Left colon (tissue), 2 donors: ENCODE data around the gene MEG3. TPM values are rescaled to one million over a fixed set of nuclear protein-coding genes. Genes with fewer than 3 reads are reported as not detected.

Experiments used
- ATAC-seq: fragments of 200-7000 bp; cut with Tn5 transposase; one replicate; pipeline ENCODE4 v1.9.1; 2020; ENCODE audit warnings: mild to moderate bottlenecking, moderate library complexity
- DNase-seq, 2 donors: peaks; one replicate each; pipeline ENCODE4 v3.0.0-alpha.2; 2020
- intact Hi-C, 2 donors: fragments of 100-400 bp; cut with DNase I in 1 of 2; cut with micrococcal nuclease in 1 of 2; formaldehyde crosslinking; loops; one replicate each; pipeline versions ENCODE4 v1.11.2 to v1.14.0; 2022; cut with DNase I, micrococcal nuclease
- total RNA-seq, 2 donors: library from RNA; stranded (reverse); fragmentation: NEBNext Ultra II Directional; extraction: Animal tissue kit (Norgen Biotek cat#: 25700); gene quantifications; one replicate each; pipeline ENCODE4 v1.2.1, GENCODE V29; 2021
- donor health status: DM: no; HTN: no; CAD: no.
- donor health status: DM: yes; HTN: yes; CAD: no.

Gene MEG3
- total RNA-seq, 2 donors from 2014 or later = 8.1 to 13.0 TPM

DNA sequence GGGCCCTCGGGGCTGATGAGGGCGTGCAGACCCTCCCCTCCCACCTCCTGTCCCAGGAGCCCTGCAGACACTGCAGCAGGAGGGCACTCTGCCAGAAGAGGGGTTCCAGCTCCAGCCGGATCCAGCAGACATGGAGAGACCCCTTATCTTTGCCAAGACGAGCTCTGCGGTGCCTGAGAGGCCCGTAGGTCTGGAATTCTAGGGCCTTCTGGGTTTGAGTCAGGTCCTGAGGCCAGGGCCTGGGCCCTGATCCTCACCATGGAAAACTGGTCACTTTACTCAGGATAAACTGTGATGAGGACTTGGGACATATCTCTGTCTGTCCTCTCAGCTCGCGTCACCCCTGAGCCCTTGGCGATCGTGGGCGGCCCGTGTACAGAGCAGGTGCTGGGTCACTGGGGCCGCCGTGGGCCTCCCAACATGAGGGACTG is 13.8 kb downstream of the MEG3 start:
- ATAC-seq (no peak), DNase-seq (no peak)
- intact Hi-C loops = no loop called here

DNA sequence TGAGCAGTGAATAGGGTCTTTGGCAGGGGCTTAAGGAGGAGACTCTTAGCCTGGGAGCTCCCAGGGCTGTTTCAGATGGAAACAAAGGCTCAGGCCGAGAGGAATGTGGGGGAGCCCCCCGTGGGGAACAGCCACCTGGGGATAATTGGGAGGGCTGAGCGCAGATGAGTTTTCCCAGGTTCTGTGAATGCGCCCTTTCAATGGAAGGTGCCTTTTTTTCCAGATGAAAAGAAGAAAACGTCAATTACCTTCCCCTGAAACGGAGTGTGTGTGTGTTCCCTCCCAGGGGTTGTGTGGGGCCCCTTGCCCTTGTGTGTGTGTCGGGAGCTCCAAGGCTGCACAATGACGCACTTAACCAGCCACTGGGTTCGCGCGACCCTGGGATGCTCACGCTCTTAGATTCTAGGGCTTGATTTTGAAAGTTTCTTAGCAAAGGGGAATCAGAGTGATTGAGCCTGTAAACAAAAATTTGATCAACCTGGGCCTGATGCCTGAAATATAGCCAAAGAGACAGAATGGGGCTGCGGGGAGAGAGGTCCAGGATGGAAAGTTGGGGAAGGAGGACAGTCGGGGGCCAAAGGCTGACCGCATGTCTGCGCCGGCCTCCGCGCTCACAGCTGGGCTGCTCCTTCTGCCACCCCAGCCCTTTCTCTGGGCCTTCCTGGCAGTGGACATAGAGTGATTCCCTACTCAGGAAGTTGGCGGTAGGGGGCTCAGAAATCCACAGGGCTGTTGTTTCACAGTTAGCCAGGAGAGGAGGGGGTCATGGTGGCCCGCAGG is 14.6 kb downstream of the MEG3 start:
- intact Hi-C loops = no loop called here
- no peak for DNase-seq
- no peak for ATAC-seq

DNA sequence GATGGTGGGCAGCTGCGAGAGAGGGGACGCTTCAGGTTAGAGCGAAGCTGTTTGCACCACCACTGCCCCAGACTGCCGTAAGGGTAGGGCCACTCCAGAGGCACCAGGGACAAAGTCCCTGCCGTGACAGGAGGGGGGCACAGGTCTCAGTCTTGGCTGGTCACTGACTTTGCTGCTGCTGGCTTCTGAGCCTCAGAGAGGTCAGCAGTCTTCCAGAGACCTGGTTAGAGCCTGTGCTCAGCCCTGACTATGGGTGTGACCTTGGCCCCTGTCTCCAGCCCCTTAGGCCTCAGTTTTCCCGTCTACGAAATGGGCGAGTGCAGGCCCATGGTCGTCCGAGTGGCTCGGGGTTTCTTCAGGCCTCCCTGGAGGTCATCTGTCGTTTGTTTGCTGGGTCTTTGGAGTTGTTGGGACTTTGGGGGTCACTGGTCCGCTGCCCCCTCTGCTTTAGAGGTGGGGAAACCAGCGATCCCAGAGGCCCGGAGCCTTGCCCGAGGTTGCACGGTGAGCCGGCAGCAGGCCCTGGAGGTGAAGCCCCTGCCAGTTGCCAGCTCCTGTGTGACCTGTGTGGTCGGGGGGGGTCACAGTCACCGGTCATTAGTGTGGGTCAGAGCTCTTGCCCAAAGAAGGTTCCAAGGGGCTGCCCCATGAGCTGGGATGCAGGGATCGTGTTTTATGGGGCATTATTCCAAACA is 15.3 kb downstream of the MEG3 start:
- intact Hi-C loops = no loop called here
- DNase-seq (no peak), ATAC-seq (no peak)

DNA sequence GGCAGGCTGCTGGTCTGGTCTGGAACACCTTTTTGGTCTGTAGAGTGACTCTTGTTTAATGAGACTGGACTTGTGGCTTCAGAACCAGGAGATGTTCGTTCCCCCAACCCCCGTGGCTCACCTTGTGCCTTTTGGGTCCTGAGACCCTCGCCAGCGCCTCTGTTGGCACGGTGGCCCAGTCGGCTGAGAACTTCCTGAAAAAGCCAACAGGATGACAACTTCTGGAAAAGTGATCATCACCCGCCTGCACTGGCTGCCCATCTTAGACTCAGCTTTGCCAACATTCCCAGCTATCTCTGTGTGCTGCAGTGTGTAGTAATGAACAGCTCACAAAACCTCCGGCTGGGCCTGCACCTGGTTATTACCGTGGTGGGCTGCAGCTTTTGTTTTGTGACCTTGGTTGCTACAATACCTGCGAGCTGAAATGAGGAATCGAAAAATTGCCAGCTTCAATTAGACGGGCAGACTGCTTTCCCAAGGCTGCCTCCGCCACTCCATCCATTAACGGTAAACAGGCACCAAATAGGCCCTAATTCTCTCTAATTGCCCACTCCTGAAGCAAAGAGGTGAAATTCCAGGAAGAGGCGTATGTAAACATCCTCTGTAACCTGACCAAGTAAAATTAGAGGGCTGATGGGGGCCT is 16.0 kb downstream of the MEG3 start:
- DNase-seq (no peak), ATAC-seq (no peak)
- intact Hi-C loops = no loop called here

DNA sequence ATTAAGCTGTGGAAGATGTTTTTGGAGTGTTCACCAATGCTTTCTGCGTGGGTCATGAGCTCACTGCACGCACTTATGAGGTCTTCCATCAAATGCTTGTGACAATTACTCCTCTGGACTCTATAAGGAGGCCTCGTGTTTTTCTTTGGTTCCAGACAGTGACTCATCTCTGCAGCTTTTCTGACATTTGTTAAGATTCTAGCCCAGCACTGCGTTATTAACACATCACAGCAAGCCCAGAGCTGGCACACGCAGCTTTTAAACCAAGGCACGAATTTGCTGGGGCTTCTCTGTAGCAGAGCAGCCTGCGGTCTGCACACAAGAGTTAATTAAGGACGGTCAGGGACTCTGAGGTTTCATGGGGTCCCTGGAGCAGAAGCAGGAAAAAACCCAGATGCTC is 16.9 kb downstream of the MEG3 start:
- DNase-seq (no peak), ATAC-seq (no peak)
- intact Hi-C loops = no loop called here

DNA sequence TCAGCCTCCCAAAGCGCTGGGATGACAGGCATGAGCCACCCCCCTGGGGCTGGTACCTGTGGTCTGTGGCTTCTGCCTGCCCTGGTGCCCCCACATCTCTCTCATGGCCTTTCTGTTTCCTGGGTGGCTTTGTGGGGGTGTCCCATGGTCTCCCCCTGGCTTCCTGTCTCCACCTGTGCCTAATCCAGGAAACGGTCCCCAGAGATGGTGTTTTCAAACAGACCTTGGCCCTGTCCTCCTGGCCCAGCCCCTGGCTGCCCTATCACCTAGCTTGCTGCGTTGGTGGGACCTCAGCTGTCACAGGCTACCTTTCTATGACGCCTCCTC is 18.1 kb downstream of the MEG3 start:
- ATAC-seq (no peak), DNase-seq (no peak)

DNA sequence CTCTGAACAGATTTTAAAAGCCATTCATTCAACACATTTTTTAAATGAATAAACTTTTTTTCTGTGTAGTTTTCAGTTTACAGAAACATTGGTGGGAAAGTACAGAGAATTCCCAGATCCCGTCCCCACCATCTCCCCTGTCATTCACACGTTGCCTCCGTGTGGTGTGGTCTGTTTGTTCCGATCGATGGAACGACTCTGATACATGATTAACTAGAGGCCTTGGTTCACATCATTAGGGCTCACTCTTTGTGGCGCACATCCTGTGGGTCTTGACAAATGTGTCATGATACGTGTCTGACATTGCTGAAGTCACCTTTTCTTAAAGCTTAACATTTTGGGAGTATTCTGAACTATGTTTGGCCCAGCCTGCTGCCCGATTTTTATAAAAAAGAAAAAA is 18.5 kb downstream of the MEG3 start:
- no peak for ATAC-seq
- intact Hi-C loops = no loop called here
- no peak for DNase-seq

More for the DNA sequence above, 18.1 kb downstream of the MEG3 start:
- intact Hi-C loops = no loop called here

DNA sequence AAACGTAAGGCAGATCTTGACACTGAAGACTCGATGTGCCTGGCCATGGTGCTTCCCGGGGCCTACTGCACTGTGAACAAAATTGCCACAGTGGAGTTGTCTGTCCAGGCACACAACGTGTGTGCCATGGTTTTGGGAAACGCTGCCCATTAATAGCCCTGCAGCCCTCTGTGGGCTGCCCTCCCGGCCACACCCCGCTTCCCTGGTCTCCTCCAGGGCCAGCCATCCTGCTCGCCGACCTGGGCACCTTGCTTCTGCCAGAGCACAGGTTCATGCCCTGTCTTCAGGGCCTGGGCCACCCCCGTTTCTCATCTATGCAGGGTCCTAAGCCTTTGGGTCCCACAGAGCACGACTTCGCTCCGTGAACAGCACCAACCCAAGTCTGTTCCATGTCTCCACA is 18.9 kb downstream of the MEG3 start:
- ATAC-seq (no peak), DNase-seq (no peak)
- intact Hi-C loops = no loop called here

DNA sequence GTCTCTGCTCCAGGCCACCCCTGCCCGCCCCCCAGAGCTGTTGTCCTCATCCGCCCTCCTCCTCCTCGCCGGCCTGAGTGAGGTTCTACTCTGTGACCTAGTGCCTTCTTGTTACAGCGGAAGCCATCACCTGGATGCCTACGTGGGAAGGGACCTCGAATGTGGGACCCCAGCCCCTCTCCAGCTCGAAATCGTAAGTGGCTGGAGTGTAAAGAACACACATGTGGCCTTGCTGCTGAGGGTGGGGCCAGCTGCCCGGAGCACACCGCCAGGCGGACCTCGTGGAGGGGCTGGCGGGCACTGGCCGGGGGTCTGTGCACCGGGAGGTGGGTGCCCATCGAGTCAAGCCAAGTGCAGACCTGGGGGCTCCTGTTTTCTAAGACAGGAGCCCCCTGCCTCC is 19.4 kb downstream of the MEG3 start:
- DNase-seq (no peak), ATAC-seq (no peak)
- intact Hi-C loops = no loop called here

DNA sequence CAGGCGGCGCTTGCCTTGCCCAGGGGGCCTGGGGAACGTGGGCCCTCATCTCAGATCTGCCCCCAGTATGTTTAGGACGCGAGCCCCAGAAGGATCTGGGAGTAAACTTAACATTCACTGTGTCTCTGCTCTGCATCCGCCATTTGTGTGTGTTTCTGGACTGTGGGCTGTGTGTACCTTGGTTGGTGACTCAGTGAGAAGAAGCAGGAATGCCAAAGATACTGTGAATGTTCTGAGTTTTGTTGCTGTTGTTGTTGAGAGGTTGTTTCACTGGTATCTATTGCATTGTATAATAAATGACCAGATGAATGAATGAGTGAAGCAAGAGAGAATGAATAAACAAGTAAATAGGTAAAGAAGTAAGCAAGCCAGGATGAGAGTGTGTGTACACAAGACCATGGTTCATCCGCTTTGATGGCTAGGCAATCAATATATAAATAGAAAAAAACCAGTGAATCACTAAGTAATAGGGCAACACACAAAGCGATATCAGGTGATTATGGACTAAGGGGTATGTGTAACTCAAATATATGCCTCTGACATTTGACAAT is 20.5 kb downstream of the MEG3 start:
- intact Hi-C loops = no loop called here
- ATAC-seq = no peak
- DNase-seq = no peak

DNA sequence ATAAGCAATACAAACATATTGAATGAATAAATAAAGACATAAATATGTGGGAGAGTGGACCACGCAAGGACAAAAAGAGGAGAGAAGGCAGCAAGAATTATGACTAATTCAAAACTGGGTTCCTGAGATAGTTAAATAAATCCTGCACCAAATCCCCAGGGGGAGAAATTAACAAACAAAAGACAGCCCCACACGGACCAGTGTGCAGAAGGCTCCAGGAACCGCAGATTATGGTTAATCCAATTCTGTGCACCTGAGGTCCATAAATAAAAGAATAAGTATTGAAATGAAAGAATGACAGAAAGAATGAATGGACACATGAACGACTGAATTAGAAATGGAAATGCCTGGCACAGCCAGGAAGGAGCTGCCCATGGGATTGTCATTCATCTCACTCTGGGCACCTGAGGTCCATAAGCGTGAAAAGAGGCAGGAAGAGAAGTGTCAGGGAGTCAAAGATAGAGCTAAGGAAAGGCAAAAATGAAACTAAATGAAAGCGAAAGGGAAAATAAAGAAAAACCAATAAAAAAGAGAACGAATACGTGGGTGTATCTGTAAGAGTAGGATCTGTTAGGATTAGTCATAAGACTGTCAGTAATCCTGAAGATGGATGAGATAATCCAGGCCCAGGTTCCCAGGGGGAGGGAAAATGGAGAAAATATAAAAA is 23.3 kb downstream of the MEG3 start:
- intact Hi-C loops = no loop called here
- ATAC-seq (peak; percentile 12), DNase-seq (no peak)

DNA sequence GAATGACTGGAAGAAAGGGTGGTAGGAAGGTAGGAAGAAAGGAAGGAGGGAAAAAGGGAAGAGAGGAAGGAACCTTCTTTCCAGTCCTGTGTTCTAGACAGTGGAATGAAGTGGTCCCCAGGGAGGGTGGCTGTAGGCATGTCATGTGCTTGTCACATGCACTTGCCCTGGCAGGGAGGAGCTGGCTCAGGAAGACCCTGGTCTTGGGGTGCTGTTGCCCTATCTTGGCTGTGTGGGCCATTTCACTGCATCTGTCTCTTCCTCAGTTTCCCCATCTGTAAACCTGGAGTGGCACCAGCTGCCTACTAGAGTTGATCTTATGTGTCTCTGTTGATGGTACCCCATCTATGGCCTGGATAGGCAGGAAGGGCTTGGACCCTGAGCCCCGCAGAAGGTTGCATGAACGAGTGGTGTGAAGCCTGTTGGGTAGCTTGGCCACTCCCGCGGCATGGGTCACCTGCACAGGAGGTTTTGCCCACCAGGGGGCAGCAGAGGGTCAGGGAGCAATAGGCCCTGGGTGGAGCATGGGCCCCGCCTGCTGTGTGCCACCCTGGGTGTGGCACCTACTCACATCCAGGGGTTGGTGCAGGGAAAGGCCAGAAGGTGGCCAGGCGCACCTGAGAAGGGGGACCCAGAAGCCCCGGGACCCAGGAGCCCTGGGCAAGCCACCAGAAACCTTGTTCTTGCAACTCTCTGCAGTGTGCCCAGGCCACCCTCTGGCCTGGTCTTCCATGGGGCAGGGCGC is 25.1 kb downstream of the MEG3 start:
- ATAC-seq (peak; percentile 99), DNase-seq (peak; percentile 80 to 94)
- intact Hi-C loops = loop anchor here in 1 of 2 donors (5.0 kb wide), 1 partner anchor 781 kb away; no protein-coding TSS in a partner anchor

DNA sequence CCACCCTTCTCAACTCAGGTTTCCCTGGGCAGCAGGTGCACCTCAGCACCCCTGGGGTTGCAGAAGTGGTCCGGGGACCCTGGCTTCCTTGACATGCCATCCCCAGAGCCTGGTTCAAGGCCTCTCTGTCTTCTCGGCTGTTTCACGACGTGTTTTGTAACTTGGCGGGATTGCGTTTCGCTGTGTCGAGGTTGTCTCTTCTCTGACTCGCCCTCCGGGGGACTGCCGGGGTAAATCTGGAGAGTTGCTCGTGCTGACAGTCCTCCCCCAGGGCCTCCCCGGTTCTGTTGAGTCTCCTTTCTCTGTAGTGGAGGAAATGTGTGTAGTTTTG is 25.6 kb downstream of the MEG3 start:
- intact Hi-C loops = loop anchor here in 1 of 2 donors (5.0 kb wide), 1 partner anchor 781 kb away; no protein-coding TSS in a partner anchor
- ATAC-seq (no peak), DNase-seq (no peak)

DNA sequence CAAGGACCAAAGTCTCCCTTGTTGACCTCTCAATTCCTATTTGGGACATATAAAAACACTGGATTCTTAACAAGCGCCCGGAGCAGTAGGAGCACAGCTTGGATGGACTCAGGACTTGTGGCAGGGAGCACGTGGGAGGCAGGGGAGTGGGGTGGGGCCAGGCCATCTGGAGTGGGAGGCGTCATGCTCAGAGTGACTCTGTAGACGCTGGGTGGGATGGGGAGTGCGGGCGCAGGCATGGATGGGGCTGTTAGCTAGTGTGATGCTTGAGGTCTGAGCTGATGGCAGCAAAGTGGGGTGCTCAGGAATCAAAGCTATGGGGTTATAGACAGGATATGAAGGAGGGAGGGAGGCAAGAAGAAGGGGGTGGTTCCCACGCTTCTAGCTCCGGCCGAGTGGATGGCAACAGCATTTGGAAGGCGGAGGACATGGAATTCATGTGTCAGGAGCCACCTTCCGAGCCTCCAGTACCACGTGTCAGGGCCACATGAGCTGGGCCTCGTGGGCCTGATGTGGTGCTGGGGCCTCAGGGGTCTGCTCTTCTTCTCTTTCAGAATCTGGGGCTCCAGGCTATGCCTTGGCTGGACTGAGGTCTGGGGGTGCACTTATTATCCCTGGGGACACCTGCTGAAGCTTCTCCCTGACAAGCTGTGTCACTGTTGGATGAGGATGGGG is 26.2 kb downstream of the MEG3 start:
- no peak for DNase-seq
- ATAC-seq = no peak
- intact Hi-C loops = loop anchor here in 1 of 2 donors (5.0 kb wide), 1 partner anchor 780 kb away; no protein-coding TSS in a partner anchor

DNA sequence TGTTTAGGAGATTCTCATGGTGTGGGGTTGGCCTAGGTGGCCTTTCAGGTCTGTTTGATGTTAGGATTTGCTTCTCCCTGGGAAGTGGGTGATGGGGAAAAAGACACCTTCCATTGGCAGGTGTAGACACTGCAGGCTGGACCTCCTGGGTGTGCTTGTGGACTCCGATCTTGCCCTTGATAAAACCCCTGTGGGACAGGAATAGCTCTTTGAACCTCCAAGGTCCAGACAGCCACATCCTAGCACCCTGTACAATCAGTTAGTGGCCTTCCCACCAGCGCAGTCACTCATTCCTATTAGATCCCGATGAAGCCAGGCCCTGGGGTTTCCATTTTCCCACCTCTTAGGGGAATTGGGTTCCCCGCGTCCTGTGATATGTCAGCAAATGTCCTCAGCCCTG is 28.5 kb downstream of the MEG3 start:
- intact Hi-C loops = loop anchor here in 1 of 2 donors (5.0 kb wide), 1 partner anchor 778 kb away; no protein-coding TSS in a partner anchor
- DNase-seq (no peak), ATAC-seq (no peak)

DNA sequence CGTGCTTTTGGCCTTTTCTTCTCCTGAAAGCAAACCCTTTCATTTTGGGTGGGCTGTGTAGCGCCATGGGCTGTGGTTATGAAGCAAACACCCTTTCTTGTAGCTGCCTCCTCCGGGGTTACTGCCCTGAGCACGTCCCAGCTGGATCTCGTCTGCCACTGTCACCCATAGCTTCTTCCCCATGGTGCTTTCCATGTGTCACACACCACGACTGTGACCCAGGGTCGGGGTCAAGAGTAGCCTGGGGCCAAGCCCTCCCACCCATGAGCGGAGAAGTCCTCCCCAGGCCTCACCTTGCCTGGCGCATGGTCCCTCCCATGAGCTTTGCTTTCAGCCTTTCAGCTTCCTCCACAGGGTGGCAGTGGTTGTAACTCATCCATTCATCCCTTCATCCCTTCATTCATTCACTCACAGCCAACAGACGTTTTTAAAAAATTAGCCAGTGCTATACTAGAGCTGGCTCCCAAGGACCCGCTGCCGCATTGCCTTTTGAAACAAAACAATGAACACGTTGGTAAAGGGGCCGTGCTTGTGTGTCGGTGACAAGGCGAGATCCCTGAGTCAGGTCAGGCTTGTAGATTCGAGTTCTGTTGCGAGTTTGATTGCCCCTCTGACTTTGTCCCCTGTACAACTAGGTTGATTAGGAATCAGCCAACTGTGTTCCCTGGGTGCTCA is 29.5 kb downstream of the MEG3 start:
- intact Hi-C loops = no loop called here
- DNase-seq (no peak), ATAC-seq (no peak)
